ENCODE measurements around the gene COX7C.

DNA sequence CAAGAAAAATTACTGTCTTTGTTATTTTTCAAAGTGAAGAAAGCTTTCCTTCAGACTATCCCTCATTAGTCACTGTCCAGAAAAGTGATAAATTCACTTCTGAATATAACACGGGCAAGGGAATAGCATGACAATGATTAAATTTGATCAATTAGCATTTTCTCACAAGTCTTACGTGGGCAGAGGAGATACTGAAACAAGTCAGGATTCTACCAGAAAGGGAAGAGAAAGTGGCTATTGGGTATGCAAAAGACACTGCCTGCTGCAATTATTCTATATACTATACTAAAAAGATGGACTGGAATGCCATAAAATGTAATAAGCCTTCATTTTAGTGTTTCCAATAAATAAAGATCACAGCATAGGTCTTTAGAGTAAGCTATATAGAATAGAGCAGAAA lies 7.4 kb downstream of the COX7C start:
- no peak for TF ChIP-seq POLR2A (IDR thresholded peaks at IDR 0.05)
- TF ChIP-seq, protein P1, sequence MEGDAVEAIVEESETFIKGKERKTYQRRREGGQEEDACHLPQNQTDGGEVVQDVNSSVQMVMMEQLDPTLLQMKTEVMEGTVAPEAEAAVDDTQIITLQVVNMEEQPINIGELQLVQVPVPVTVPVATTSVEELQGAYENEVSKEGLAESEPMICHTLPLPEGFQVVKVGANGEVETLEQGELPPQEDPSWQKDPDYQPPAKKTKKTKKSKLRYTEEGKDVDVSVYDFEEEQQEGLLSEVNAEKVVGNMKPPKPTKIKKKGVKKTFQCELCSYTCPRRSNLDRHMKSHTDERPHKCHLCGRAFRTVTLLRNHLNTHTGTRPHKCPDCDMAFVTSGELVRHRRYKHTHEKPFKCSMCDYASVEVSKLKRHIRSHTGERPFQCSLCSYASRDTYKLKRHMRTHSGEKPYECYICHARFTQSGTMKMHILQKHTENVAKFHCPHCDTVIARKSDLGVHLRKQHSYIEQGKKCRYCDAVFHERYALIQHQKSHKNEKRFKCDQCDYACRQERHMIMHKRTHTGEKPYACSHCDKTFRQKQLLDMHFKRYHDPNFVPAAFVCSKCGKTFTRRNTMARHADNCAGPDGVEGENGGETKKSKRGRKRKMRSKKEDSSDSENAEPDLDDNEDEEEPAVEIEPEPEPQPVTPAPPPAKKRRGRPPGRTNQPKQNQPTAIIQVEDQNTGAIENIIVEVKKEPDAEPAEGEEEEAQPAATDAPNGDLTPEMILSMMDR (IDR thresholded peaks at IDR 0.05) = no peak
